GM12865 (cell line): Measurements from ENCODE around the gene SLA2.

ENCODE experiments used
- DNase-seq: peaks from one replicate; pipeline ENCODE4 v3.0.0; 2010; ENCODE audit warnings: low read depth
- H3K4me3 ChIP-seq: 2 replicates; pipeline ENCODE4 v1.5.1; 2011; ENCODE audit warnings: mild to moderate bottlenecking, low read depth, low read length, control low read depth
- CTCF ChIP-seq: IDR thresholded peaks from 2 replicates; pipeline ENCODE4 v1.5.1; 2011; ENCODE audit warnings: low read length, control low read depth, low read depth, inconsistent platforms; ENCODE audit not compliant: insufficient read depth; ENCODE audit errors: missing control alignments

The SLA2 gene

GRCh38 chr20:36663031-36663430, 17.0 kb upstream of the SLA2 start:
- no peak for TF ChIP-seq CTCF
- H3K4me3 ChIP-seq = no peak overlapping the region
- no peak for DNase-seq

- no peak overlapping the region for H3K4me3 ChIP-seq
- DNase-seq = no peak
- no peak for TF ChIP-seq CTCF
Measured at GRCh38 chr20:36658300-36658699, 12.3 kb upstream of the SLA2 start.

- no peak for DNase-seq
- no peak overlapping the region for H3K4me3 ChIP-seq
- TF ChIP-seq CTCF = no peak
Measured at GRCh38 chr20:36656733-36657132, 10.7 kb upstream of the SLA2 start.

- DNase-seq = no peak
- TF ChIP-seq CTCF = no peak
- no peak overlapping the region for H3K4me3 ChIP-seq
Measured at GRCh38 chr20:36655004-36655403, 9.0 kb upstream of the SLA2 start.

- DNase-seq = no peak
- no peak overlapping the region for H3K4me3 ChIP-seq
- TF ChIP-seq CTCF = no peak
Measured at GRCh38 chr20:36654506-36654905, 8.5 kb upstream of the SLA2 start.

- TF ChIP-seq CTCF = no peak
- H3K4me3 ChIP-seq = no peak overlapping the region
- no peak for DNase-seq
Measured at GRCh38 chr20:36653456-36653855, 7.5 kb upstream of the SLA2 start.
